GM18519 (cell line): ENCODE measurements around the gene UGT1A3.

Source experiments
- ATAC-seq: cut with Tn5 transposase; IDR thresholded peaks from one replicate; pipeline ENCODE4 v1.9.1; 2021; ENCODE audit warnings: mild to moderate bottlenecking, moderate library complexity; ENCODE audit not compliant: unreplicated experiment, low FRiP score

The UGT1A3 gene

DNA sequence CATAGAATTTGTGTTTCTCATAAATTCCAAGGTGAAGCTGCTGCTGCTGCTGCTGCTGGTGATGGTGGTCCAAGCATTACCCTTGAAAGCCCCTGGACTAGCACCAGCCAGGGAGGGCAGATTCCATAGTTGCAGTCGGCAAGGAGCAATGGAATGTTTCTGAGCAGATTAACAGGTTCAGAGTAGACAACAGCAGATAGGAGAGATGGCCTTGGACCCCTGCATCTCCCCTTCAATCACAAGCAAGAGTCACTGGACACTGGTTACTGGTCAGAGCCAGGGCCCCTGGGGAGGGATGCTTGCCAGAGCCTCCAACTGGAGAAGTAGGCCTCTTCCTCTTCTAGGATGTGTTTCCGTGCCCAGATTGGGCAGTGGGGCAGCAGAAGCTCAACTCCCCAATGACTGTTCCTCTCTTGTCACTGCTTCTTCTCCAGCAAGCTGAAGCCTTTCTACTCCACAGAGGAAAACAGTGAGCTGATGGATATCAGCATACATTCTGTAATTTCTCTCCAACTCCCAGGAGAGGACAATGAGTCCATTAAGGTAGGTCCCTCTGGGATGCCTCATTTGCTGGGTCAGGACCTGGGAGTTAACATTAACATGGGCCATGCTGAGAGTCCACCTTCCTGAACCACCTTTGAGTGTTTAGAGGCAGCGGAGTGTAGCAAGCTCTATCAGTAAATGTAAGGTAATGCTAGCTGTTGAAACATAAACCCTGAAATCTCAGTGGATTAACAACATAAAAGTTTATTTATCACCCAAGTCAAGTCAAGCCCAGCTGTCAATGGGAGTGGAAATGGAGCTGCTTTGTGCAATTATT is 84.6 kb downstream of the UGT1A3 start:
- no peak for ATAC-seq

GRCh38 chr2:233814056-233814835 is 85.4 kb downstream of the UGT1A3 start:
- ATAC-seq: no peak

GRCh38 chr2:233815861-233816260 is 87.0 kb downstream of the UGT1A3 start:
- no peak for ATAC-seq

GRCh38 chr2:233816334-233816733 is 87.5 kb downstream of the UGT1A3 start:
- no peak for ATAC-seq

DNA sequence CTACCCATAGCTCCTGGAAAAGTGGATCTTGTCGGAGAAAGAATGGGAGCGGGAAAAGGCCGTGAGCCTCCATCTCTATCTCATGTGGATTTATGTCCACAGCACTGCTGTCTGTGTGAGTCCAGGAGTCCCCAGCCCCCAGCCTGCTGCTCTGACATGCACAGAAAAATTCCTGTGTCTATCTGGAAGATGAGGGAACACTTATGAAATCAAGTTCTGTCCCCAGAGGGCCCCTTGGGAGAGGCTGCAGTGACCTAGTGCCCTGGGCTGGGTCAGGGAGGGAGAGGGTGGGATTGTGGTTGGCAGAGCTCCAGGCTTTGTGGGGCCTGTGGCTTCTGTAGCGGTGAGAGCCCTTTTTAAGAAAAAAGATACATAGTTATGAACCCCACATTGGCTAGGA is 87.9 kb downstream of the UGT1A3 start:
- no peak for ATAC-seq

GRCh38 chr2:233817361-233817911 is 88.6 kb downstream of the UGT1A3 start:
- ATAC-seq: no peak

DNA sequence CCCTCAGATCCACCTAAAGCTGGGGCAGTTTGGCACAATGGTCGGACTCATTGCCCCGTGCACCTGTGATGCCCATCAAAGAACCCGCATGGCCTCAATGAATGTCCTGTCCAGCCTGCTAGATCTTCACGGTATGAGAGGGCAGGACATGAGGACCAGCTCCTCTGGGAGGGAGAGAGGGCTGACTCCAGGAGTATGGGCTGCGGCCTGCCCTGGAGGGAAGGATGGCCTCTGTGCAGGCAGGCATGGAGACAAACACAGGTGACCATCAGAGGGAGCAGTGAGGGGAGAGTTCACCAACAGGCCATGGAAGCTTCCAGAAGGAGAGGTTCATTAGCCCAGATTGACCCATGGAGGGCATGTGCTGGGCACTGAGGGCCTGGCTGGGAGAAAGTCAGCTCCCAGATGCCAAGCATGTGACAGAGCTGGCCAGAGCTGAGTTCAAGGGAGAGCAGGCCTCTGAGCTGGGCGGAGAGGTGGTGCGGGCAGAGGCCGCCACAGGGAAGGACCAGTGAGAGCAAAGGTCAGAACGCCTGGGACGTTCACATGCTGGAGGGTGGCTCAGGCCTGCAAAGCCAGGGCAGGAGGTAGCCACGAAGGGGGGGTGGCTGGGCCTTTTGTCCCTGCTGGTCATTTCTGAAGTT is 89.3 kb downstream of the UGT1A3 start:
- no peak for ATAC-seq

GRCh38 chr2:233818639-233819621 is 90.1 kb downstream of the UGT1A3 start:
- ATAC-seq: no peak

DNA sequence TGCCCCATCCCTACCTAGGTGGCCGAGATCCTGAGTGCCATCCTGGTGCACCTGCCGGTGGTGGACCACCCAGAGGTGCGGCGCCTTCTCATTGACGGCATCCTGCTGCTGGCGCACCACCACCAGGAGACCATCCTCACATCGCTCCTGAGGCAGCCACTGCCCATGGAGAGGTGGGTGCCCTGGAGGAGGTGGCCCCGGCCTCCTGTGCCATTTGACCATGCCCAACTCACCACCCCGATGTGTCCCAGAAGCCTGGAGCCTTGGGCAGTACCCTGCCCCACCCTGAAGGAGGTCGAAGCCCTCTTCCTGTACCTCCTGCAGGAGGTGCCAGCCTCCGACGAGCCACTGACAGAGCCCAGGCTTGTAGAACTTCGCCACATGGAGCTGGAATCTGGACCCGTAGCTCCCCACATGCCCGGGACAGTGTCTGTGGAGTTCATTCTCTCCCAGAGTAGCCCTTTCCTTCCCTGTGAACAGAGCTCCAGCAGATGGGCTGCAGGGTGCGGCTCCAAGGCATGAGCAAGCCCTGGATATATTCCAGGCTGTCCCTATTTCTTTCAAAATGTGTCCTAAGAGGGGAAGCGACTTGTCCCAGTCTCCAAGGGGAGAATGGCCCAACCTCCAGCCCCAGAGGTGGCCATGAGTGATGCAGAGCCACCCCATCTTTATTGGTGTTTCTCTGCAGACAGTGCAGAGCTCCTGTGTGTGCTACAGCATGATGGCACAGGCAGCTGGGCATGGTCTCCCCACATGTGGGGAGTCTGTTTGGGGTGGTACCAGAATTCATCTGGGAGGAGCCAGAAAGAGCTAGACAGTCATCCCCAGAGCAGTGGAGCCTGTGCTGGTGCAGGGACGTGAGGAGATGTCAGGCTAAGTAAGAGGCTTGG is 91.3 kb downstream of the UGT1A3 start:
- ATAC-seq: no peak

DNA sequence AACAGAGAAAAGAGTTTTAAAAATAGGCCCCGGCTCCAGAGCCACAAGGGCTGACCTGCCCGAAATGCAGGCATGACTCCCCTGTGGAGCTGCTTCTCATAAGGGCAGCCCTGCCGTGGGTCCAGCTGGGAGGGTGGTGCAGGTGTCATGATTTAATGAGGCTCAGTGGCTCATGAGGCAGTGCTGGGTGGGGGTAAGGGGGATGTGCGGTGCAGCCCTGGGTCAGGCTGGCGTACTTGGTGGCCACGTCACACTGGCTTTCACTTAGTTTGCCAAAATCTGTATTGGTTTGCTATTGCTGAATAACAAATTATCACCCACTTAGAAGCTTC is 91.9 kb downstream of the UGT1A3 start:
- no peak for ATAC-seq

GRCh38 chr2:233821196-233821595 is 92.4 kb downstream of the UGT1A3 start:
- ATAC-seq: no peak

- no peak for ATAC-seq
Measured at GRCh38 chr2:233821709-233822100, 92.9 kb downstream of the UGT1A3 start.

DNA sequence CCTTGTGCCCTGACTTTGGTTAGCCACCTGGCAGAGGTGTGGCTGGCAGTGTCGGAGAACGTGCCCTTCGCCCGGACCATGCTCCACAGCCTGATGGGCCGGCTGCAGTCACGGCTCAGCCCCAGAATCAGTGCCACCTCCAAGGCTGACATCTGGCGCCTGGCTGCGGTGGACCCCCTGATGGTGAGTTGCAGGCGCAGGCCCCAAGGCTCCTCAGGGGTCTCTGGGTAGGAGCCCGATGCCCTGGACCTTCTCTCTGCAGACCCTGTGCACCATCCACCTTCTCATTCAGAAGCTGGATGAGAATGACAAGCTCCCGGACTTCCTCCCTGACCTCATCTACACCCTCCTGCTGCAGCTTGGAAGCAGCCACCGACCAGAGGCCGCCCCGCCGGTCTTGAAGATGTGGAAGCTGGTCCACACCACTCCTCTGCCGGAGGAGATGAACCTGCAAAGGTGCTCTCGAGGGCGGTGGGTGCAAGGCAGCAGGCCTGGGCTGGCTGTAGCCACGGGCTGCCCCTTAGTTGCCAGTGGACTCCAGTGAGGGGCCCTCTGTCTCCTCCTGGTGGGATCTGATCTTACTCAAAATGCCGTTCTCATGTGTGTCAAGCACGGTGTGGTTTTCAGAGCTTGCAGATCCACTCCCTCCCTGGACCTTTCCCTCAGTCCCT is 93.4 kb downstream of the UGT1A3 start:
- no peak for ATAC-seq
